Measurements from ENCODE around the gene NEAT1. TPM values are rescaled to one million over a fixed set of nuclear protein-coding genes. Genes with fewer than 3 reads are reported as not detected.

The NEAT1 gene
- total and polyA plus RNA-seq, 9 of the 15 experiments (the other 6 are each of a cell fraction or from before 2014, with no cell fraction given), result 20.1 to 389 (median 62.8) TPM

DNA sequence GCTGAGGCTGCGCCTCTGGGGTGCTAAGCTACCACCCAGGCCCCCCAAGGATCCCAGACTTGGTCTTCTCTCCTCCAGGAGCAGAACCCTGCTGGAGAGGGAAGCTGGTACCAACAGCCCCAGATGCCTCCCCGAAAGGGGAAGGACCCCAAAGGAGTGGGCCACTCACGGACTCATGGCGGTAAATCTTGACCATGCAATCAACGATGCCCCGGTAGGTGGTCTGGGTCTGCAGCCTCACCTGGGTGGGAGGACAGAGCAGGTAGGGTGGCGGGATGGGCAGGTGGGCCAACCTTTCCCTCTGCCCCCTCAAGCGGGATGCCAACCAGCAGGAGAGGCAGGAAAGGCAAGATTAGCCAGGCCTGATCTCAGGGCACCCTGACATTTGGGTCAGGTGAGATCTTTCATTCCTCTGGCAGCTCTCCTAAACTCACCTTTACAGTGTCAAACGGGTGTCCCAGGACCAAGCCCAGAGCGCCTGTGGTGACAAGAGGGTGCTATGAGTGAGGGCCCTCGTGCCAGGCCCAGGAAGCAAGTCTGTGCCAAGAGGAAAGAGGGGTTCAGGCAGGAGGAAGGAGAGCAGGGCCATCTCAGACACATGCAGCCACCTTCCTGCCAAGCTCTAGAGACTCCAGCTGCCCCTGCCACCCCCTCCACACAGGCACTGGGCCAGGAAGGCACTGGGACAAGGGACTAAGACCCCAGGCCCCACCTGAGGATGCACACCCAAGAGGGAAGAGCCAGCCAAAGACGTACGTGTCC, 42.7 kb upstream of the NEAT1 start:
- 71% methylated on average over 12 of the region's 13 CpGs for WGBS (ENCODE audit: insufficient coverage, low coverage, missing lambda C conversion rate)
- H3K4me3 ChIP-seq, result no peak overlapping the region
- in situ Hi-C loops (cut with MboI) (no loop called here), intact Hi-C loops (cut with micrococcal nuclease) (no loop called here)
- no peaks in the 10 kb centered on the region for H3K36me3 ChIP-seq (ENCODE audit: control insufficient read depth, insufficient read depth, low read length)
- POLR2A ChIA-PET, result interaction anchor here (0.6 to 16.2 kb wide), 7 partner anchors 9 to 123 kb away, joined by 3 to 253 read pairs (median 5); partner anchors contain the start of genes MALAT1 and NEAT1
- DNase-seq (ENCODE audit: extremely low read depth in 1 of 4, low spot score in 3 of 4) (no peak), FAIRE-seq (no peak), ATAC-seq (no peak)
- H4K20me1 ChIP-seq (replicated peaks; ENCODE audit: control insufficient read depth, insufficient read depth, low read length), result no peaks in the 10 kb centered on the region; the same call in 1 of the 2 replicates
- no TSS peak for BruUV-seq (replicated peaks)
- peaks cover 21 to 74% of the 10 kb centered on the region in 2 experiments for H3K4me1 ChIP-seq (replicated peaks in 1 of 2; ENCODE audit: control insufficient read depth in 2 of 2, insufficient read depth in 2 of 2, low read length in 2 of 2)
- H3K27ac ChIP-seq (ENCODE audit: extremely low read depth, low read depth, low read length), result no peak overlapping the region
- peak overlapping the region in 1 of 2 experiments; percentile 55; a peak in 1 of 4 replicates for H3K9ac ChIP-seq (ENCODE audit: insufficient read depth in 1 of 2, low read depth in 2 of 2, low read length in 2 of 2)
- H3K9me3 ChIP-seq (replicated peaks; ENCODE audit: control insufficient read depth, insufficient read depth, low read depth, low read length), result no peaks in the 10 kb centered on the region
- no peak overlapping the region for H3K4me2 ChIP-seq (ENCODE audit: insufficient read depth, low read length)
- H3K9me1 ChIP-seq (ENCODE audit: control insufficient read depth, insufficient read depth, low read length), result no peaks in the 10 kb centered on the region
- TF ChIP-seq, protein P1, sequence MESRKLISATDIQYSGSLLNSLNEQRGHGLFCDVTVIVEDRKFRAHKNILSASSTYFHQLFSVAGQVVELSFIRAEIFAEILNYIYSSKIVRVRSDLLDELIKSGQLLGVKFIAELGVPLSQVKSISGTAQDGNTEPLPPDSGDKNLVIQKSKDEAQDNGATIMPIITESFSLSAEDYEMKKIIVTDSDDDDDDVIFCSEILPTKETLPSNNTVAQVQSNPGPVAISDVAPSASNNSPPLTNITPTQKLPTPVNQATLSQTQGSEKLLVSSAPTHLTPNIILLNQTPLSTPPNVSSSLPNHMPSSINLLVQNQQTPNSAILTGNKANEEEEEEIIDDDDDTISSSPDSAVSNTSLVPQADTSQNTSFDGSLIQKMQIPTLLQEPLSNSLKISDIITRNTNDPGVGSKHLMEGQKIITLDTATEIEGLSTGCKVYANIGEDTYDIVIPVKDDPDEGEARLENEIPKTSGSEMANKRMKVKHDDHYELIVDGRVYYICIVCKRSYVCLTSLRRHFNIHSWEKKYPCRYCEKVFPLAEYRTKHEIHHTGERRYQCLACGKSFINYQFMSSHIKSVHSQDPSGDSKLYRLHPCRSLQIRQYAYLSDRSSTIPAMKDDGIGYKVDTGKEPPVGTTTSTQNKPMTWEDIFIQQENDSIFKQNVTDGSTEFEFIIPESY (CRISPR knock-in tag; IDR thresholded peaks at IDR 0.05), result peak; percentile 65
- TF ChIP-seq, protein P2, sequence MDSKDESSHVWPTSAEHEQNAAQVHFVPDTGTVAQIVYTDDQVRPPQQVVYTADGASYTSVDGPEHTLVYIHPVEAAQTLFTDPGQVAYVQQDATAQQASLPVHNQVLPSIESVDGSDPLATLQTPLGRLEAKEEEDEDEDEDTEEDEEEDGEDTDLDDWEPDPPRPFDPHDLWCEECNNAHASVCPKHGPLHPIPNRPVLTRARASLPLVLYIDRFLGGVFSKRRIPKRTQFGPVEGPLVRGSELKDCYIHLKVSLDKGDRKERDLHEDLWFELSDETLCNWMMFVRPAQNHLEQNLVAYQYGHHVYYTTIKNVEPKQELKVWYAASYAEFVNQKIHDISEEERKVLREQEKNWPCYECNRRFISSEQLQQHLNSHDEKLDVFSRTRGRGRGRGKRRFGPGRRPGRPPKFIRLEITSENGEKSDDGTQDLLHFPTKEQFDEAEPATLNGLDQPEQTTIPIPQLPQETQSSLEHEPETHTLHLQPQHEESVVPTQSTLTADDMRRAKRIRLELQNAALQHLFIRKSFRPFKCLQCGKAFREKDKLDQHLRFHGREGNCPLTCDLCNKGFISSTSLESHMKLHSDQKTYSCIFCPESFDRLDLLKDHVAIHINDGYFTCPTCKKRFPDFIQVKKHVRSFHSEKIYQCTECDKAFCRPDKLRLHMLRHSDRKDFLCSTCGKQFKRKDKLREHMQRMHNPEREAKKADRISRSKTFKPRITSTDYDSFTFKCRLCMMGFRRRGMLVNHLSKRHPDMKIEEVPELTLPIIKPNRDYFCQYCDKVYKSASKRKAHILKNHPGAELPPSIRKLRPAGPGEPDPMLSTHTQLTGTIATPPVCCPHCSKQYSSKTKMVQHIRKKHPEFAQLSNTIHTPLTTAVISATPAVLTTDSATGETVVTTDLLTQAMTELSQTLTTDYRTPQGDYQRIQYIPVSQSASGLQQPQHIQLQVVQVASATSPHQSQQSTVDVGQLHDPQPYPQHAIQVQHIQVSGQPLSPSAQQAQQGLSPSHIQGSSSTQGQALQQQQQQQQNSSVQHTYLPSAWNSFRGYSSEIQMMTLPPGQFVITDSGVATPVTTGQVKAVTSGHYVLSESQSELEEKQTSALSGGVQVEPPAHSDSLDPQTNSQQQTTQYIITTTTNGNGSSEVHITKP (IDR thresholded peaks at IDR 0.05; ENCODE audit: partially characterized antibody), result no peak
- TF ChIP-seq RBFOX2 (IDR thresholded peaks at IDR 0.05; ENCODE audit: low read depth, low read length), result 0 out of 2 replicates have a peak, but pooled peaks have one; percentile 8
- no peak overlapping the region for H2AFZ ChIP-seq (ENCODE audit: low read depth, low read length)
- CTCF ChIA-PET (ENCODE audit: low intra/inter-chr PET ratio), result no interaction called here
- no peaks in the 10 kb centered on the region for H3K27me3 ChIP-seq (ENCODE audit: control insufficient read depth in 2 of 2, insufficient read depth in 2 of 2, low read length in 2 of 2)
- H3K79me2 ChIP-seq (ENCODE audit: control insufficient read depth, insufficient read depth, low read length), result no peaks in the 10 kb centered on the region

All from K562 (cell line).